Midbrain (tissue), 1 donor: Measurements from ENCODE around the gene GANC.

Experiments
- DNase-seq: peaks from one replicate; lab custom pipeline; 2025; lab: John Stamatoyannopoulos, UW

The GANC gene

DNA sequence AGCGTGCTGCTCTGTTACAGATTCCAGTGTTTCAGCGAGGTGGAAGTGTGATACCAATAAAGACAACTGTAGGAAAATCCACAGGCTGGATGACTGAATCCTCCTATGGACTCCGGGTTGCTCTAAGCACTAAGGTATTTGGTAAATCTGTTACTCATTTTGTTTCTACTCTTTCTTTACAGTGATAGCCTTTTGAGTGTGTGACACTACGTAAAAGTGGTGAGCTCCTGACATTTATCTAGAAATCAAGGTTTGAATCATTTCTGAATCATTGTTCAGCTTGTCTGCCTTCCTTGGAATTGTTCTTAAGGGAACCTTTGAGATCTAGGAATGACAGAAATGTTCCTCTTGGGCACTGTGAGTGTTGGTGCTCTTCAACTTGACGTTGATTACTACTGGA lies 75.1 kb downstream of the GANC start:
- no peak for DNase-seq

DNA sequence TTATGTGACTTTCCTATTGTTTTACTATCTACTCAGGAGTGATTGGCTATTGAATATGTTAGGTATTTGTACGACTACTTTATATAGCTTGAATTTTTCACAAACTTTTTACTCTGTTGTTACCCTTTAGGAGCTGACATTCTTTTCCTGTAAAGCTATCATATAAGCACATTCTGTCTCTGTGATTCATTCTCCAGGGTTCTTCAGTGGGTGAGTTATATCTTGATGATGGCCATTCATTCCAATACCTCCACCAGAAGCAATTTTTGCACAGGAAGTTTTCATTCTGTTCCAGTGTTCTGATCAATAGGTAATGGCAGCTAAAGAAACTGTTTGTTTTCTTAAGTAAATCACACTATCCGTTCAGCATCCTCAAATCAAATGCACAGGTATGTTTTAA lies 76.2 kb downstream of the GANC start:
- DNase-seq: no peak

DNA sequence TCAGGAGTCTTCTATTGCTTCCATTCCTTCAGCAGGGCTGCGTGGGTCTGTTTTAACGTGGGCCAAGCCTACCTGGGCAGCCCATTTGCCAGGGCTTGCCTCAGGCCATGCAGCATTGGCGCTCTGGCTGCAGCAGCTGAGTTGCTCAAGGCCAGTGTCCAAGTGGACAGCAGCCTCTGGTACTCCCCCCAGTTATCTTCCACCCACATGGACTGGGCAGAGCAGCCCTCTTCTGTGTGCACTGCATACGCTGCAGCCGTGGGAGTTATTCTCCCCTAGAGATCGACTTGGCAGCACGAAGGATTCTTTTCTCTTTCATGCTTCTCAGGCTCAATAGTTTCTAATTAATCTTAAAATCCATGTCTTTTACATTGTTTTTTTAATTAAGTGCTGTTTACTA lies 79.4 kb downstream of the GANC start:
- no peak for DNase-seq

DNA sequence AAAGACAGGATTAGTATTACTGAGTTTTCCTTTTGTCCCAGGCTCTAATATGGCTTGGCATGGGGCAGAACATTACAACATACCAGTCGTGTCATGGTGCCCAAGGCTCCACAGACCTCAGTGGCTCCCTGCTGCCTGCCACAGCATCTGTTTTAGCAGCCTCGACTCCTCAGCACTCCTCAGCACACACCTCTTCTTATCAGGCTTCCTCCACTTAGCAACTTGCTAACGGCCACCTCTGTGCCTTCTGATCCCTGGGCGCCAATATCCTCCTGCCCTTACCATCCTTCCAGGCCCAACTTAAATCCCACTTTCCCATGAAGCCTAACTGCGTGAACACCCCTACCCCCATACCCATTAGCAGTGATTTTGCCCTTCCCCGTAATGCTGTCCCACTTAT lies 80.1 kb downstream of the GANC start:
- DNase-seq: no peak

DNA sequence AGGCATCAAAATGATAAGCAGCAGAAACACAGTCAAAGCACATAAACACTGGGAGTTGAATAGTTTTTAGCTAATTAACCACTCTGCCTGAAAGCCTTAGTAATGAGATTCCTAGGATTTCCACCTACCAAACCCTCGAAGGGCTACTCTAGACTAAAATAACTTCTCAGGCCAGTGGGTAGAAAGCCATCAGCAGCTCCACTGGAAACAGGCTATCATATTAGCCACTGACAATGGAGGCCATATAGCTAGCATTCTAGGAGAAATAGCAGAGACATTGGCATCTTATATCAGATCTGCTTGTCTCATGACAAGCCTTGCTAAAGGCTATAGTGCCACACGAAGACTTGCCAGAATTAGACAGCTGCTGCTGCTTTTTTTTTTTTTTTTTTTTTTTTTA lies 81.8 kb downstream of the GANC start:
- no peak for DNase-seq

DNA sequence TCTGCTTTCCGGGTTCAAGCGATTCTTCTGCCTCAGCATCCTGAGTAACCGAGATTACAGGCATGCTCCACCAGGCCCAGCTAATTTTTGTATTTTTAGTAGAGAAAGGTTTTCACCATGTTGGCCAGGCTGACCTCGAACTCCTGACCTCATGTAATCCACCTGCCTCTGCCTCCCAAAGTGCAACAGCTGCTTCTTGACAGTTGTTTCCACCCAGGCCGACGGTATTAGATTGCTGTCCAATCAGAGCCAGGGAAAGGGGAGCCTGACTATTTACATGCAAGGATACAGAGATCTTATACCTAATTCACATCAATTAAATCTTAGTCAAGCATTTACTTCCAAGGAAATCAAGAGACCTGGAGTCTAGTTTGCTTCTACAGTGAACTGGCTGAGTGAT lies 82.3 kb downstream of the GANC start:
- DNase-seq: no peak

DNA sequence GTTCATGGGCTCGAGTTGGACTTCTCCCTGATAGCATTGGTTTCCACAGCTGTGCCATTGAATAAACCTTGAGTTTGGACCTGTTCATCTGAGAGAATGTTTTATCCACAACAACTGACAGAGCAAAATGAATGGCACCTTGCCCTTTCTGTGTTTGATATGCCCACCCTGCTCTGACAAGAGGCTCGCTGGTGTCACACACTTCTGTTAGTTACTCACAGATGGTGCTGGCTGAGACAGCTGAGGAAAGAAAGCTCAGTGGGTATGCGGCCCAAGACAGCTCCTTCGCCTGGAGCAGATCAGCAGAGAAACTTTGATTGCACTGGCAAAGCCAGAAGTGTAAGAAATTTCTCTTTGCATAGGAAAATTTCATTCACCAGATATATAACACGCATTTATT lies 83.8 kb downstream of the GANC start:
- DNase-seq: no peak

DNA sequence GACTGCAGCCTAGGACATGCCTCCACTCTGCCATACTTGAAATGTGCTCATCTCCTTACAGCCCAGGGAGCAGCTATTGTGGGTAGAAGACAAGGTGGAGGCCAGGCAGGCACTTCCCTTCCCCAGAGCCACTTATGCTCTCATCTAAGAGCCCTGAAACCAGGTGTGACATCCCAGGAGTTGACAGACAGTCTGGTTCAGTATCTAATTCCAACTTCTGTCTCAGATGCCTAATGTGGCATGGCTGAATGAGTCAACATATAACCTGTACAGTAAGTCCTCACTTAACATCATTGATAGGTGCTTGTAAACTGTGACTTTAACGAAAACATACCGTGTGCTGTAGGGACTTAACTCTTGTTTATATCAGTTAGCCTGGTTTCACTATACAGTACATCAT lies 85.1 kb downstream of the GANC start:
- no peak for DNase-seq

DNA sequence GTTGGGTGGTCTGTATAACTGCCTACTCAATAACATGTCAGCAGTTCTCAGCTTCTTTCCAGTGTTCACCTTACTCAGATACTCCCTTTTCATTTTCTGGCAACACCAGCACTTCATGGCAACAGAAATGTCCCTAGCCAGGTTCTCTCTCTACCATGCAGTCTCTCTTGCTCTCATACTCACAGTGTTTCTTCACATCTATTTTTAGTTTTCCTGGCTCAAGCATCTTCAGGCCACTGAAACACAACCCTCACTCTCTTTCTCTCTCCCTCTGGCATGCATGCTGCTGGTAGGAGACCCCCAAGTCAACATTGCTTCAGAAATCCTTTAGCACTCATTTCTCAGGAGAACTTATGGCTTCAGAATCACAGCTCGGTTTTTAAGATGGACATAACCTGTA lies 86.2 kb downstream of the GANC start, which contains the start of gene CAPN3:
Gene CAPN3, plus strand, starts transcription at position 253 of the 400 bp plus-strand sequence. CDS start 305 bp downstream, outside the sequence.
- no peak for DNase-seq

DNA sequence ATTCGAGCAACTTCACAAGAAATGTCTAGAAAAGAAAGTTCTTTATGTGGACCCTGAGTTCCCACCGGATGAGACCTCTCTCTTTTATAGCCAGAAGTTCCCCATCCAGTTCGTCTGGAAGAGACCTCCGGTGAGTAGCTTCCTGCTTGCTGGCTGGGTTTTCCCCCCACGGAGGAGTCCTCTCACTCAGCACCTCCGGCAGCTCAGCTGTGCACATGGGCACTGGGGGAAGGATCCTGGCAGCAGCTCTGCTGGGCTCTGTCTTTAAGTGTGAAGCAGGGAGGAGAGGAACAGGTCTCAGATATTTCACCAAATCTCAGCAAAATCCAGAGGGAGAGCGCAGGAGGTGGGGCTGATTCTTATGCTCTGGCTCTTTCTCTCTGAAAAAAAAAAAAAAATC lies 87.0 kb downstream of the GANC start:
- no peak for DNase-seq

DNA sequence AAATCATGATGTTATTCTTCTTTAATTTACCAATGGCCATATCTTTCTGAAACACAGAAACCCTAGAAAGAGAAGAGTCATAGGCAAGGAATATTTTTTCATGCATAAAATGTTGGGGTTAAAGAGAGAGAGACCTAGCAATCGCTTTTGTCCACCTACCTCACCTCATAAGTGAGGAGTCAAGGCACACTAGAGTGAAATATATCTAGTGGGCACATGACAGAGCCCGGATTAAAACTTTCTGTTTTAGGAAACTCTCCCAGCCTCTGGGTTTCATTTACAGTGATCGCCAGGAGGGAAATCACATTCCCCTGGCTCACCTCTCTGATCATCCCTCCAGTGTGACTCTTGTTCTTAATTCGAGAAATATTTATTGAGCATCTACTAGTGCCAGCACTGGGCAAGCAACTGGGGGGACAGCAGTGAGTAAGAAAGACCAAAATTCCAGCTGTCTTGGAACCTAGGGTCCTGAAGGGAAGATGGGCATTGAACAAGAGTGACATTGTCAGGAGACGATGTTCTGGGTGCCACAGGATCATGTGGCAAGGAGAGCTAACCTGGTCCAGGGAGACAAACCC lies 87.6 kb downstream of the GANC start:
- DNase-seq: no peak

DNA sequence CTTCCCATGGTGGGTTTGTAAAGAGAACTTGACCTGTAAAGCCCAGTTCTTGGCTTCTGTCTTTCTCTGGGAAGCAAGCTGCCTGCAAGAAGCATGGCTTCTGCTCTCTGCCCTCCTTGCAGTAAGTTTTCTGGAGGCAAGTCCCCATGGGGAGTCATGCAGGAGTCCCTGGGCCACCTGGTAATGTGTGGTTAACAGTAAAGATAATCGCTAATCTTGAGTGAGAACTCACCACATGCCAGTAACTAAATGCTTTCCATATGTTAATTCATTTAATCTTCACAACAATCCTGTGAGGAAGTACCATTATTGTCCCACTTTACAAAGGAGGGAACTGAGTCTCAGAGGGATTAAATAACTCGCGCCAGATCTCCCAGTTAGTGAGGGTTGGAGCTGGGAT lies 90.5 kb downstream of the GANC start:
- DNase-seq: no peak

DNA sequence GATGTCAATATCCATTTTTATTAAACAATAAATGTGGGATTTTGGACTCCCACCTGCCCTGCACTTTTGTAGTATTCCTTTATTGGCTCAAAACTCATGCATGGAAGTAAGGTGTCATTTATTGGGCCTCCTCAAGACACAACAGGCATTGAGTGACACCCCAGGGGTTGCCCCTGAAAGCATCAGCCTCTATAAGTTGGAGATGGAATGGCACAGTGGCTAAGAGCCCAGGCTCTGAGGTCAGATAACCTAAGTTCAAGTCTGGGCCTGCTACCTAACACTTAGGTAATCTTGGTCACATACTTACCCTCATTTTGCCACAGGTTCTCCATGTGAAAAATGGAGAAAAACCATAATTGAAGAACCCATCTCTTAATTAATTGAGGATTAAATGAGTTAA lies 90.9 kb downstream of the GANC start:
- no peak for DNase-seq

DNA sequence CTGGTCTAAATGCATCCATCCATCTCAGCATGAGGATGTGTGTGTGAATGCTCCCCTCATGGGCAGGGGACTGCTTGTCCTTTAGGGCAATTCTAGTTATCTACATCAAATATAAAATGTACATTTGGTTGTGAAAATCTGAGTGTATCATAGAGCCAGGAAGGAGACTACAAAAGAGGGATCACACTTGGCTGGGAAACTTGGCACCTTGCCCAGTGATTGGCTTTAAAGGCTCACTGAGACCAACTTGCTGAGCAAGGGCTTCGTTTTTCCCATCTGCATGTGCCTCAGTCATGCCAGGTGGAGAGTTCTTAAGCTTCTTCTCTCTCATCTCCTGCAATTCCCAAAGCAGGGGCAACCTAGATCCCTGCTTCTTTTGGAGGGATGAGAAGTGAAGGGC lies 91.5 kb downstream of the GANC start:
- no peak for DNase-seq

DNA sequence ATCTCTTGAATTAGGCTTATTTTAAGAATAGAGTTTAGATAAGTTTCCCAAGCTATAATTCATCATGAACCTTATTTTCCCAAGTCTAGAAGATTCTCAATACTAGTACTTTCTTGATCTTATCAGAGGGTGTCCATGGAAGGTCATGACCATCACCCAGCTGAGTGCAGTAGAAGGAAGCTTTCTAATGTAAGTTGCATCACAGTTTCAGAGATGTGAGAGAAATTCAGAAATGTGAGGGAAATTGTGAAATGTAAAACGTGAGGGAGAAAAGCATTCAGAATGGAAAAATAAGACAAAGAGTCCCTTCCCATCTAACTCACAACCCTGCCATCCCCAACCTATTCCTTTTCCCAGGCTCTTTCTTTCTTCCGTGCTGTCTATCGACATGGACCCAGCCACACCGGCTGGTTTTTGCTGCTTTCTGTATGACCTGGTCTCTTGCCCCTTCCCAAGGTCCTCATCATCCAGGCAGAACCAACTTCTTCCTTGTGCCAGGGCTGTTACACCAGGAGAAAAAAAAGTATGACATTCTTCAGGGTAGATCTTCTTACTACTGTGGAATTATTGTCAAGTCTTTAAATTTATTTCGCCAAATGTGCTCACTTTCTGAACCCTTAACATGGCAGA lies 93.0 kb downstream of the GANC start:
- DNase-seq: no peak

DNA sequence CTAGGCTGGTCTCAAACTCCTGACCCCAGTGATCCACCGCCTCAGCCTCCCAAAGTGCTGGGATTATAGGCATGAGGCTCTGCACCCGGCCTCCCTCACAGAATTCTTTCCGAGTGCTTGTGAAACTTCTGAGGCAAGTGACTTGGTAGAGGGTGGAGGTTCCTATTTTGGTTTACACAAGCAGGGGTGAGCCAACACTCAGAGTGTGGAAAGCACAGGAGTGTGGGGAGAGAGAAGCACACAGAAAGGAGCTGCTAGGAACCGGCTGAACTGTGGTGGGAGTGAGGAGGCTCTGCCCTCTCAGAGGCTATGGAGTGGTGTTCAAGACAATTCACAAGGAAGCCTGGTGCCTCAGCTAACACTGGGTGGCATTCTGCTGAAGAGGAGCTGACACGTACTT lies 94.0 kb downstream of the GANC start:
- DNase-seq: no peak

DNA sequence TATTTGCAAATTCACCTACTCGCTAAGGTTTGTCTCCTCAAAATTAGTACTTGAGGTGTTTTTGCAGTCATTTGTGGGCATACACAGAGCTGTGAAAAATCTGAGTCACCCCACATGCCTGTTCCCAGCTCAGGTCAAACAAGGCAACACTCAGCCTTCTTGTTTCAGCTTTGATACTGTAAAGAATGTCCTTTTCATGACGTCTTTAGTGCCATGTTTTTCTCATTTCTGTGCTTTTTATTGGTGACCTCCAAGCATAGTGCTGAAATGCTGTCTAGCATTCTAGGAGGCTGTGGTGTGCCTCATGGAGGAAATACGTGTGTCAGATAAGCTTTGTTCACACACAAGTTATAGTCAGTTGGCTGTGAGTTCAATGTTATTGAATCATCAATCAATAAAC lies 95.1 kb downstream of the GANC start:
- no peak for DNase-seq

DNA sequence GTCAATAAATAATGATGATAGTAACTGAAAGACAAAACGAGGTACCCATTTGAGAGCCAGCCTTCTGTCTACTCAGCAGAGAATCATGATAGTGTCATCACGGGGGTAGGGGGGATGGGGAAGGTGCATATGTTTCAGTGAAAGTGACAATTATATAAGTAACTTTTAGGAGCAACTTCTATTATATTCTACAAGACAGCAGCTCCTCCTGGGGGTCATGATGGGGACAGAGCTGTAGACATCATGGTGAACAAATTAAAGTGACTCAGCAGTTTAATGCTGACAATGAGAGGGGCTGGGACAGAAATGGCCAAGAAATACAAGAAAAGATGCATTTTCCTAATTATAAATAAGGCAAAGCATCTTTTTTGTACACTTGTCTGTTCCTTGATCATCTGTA lies 98.1 kb downstream of the GANC start:
- DNase-seq: no peak

DNA sequence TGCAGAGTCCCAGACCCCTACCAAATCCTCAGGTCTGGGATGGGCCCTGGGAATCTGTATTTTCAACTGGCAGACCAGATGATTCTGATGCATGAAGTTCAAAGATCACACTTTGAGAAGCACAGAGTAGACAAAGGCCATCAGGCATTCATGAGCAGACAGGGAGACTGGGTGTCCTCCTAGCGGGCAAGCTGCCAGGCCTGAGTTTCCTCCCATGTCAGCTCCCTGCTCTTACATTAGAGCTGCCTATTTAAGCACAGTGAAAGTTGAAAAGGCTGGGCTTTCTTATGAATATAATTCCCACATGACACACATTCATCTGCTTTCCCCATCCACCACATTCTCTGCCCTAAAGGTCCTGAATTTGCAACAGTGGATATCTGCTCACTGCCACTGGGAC lies 100.3 kb downstream of the GANC start:
- DNase-seq: no peak

DNA sequence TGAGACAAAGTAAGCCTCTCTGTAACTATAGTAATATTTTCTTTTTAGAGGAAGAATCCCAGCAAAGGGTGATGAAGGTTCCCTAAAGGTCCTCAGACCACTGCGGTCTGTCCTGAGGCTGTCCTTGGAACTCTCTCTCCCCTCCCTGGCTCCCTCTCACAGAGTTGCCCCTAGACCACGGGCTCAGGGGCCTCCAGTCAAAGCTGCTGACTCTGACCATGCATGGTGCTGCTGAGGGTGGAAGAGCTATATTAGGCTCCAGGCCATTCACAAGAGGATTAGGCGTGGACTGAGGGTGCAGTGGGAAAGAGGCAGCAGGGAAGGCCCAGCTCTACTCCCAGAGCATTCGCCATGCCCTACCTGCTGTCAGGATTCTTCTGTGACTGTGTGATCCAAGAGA lies 100.9 kb downstream of the GANC start:
- no peak for DNase-seq

DNA sequence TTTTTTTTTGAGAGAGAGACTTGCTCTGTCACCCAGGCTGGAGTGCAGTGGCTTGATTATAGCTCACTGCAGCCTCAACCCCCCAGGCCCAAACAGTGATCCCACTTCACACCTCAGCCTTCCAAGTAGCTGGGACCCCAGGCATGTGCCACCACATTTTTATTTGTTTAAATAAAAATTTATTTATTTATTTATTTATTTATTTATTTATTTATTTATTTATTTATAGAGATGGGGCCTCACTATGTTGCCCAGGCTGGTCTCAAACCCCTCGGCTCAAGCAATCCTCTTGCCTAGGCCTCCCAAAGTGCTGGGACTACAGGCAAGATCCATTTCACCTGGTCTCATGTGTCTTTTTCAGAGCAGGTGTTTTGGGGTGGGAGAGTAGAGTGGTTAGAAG lies 101.8 kb downstream of the GANC start:
- no peak for DNase-seq

DNA sequence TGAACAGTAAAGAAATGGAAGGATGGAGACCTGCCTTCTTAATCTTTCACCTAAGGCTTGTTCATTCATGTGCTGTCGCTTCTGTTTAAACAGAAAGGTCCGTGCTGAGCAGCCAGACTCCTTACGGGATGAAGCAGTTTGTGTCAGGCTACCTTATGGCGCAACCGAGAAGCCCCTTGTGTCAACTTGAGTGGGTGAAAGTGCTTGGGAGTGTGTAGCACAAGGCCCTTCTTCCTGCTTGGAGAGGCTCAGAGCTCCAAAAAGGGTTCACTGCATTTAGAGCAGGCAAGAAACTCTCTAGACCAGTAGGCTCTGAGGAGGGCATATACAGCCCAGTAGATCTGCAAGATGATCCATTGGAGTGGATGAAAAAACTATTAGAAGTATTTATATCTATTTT lies 102.3 kb downstream of the GANC start:
- no peak for DNase-seq

DNA sequence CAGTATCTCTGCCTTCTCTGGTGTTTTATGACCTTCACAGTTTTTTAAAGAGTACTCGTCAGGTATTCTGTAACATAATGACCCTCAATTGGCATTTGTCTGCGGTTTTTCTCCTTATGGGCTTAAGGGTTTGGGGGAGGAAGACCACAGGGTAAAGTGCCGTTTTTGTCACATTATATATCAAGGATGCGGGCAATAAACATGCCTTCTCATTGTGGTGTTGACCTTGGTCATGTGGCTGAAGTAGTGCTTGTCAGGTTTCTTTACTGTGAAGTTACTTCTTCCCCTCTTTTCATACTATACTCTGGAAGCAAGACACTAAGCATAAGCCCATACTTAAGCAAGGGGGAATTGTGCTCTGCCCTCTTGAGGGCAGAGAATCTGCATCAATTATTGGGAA lies 102.9 kb downstream of the GANC start:
- DNase-seq: no peak

DNA sequence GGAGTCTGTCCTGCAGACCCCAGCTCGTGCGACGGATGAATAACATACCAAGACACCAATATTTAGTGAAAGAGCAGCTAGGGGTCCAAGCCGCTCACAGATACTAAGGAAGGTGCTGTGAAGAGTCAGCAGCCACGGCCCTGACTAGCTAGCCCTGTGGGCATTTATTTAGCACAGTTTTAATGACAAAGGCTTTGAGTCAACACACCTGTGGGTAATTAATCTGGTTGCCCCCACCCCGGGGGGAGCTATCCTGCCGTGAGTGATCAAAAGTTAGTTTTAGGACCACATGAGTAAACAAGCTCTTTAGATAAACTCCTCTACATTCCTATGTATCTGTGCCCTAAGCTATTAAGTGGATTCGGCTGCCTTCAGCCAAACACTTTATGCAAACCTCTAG lies 105.0 kb downstream of the GANC start:
- DNase-seq: no peak
